Tibial nerve (tissue), 4 donors: ENCODE results near the gene SUSD1. TPM values are rescaled to one million over a fixed set of nuclear protein-coding genes. Genes with fewer than 3 reads are reported as not detected.

Experiments used
- DNase-seq, 2 donors: peaks; one replicate each; pipeline ENCODE4 v3.0.0-alpha.2; 2019; ENCODE audit warnings: low spot score in 2 of 2
- H3K27ac ChIP-seq, 4 donors: fragments of 200-600 bp; sonication (generic) in 3 of 4; one replicate each; pipeline ENCODE4 v1.5.1; 2017 to 2019; ENCODE audit warnings: mild to moderate bottlenecking in 1 of 4
- H3K27me3 ChIP-seq, 2 donors: fragments of 200-600 bp; sonication (generic) in 1 of 2; one replicate each; pipeline versions ENCODE4 v1.5.1 to v1.6.0; 2017 to 2019
- H3K36me3 ChIP-seq, 3 donors: fragments of 200-600 bp; sonication (generic); one replicate each; pipeline ENCODE4 v1.5.1; 2018 to 2019
- H3K4me1 ChIP-seq, 4 donors: fragments of 200-600 bp; sonication (generic) in 3 of 4; one replicate each; pipeline ENCODE4 v1.5.1; 2017 to 2019
- H3K4me3 ChIP-seq, 4 donors: fragments of 200-600 bp; sonication (generic) in 3 of 4; one replicate each; pipeline ENCODE4 v1.5.1; 2017 to 2019; ENCODE audit warnings: mild to moderate bottlenecking in 1 of 4, moderate library complexity in 1 of 4
- H3K9me3 ChIP-seq, 4 donors: fragments of 200-600 bp; sonication (generic) in 3 of 4; one replicate each; pipeline ENCODE4 v1.5.1; 2017 to 2019
- EP300 ChIP-seq, 2 donors: sonication (generic); formaldehyde crosslinking; IDR thresholded peaks; one replicate each; pipeline ENCODE4 v1.6.1; 2017; ENCODE audit warnings: antibody characterized with exemption in 2 of 2, mild to moderate bottlenecking in 1 of 2
- POLR2A ChIP-seq, 2 donors: fragments of 450-650 bp; IDR thresholded peaks; one replicate each; pipeline ENCODE4 v1.6.1; 2017; ENCODE audit warnings: antibody characterized with exemption in 2 of 2, mild to moderate bottlenecking in 2 of 2, moderate library complexity in 2 of 2
- small RNA-seq: library from RNA; depleted of rRNA; stranded (forward); fragments of <200 nt; gene quantifications from one replicate; pipeline ENCODE3, GENCODE V24; 2016
- total RNA-seq, 4 donors: library from RNA; depleted of rRNA; stranded (reverse); fragments of >200 nt; gene quantifications; one replicate each; pipeline ENCODE4 v1.1.0, GENCODE V29; 2016

SUSD1 gene
- total RNA-seq, 4 donors from 2014 or later = 6.9 to 19.8 (median 11.5) TPM

- H3K9me3 ChIP-seq = peaks cover 0 to 16% (median 2%) of the 10 kb centered on the region in 4 donors
- DNase-seq = no peak
- H3K27ac ChIP-seq = no peak overlapping the region
- no peak overlapping the region for H3K4me3 ChIP-seq
- peaks cover 0 to 3% (median 0%) of the 10 kb centered on the region in 4 donors for H3K4me1 ChIP-seq
- H3K27me3 ChIP-seq = no peaks in the 10 kb centered on the region
- H3K36me3 ChIP-seq = no peaks in the 10 kb centered on the region
- TF ChIP-seq EP300 (IDR thresholded peaks at IDR 0.05) = no peak
- TF ChIP-seq POLR2A (IDR thresholded peaks at IDR 0.05) = no peak
These were observed 183.9 kb downstream of the SUSD1 start for GRCh38 chr9:111991179-111991578.

Small RNA genes lying within 50 kb of the gene (small RNA-seq; reads per million reads assigned to genes)
- gene RF00019 (not detected), gene RNU6-710P (not detected), gene RNU6-855P (not detected)

Other genes with a start within 250 kb of the SUSD1 start
- 10 to 100 TPM; 25.9 to 46.5 (median 31.8) TPM for gene PTBP3, start 158.3 kb upstream of the SUSD1 start, total RNA-seq
- gene HSDL2, start 204.8 kb upstream of the SUSD1 start, total RNA-seq = 10 to 100 TPM; 34.1 to 48.9 (median 37.7) TPM